Stimulated activated CD8-positive, alpha-beta memory T cell treated with anti-CD3 and anti-CD28 coated beads, Interleukin-12 subunit alpha, Interleukin-12 subunit beta, amount 100 ng/mL, for 4 hours (primary cell): ENCODE measurements around the gene NDUFA5.

Source experiments
- DNase-seq: peaks from one replicate; pipeline ENCODE4 v3.0.0-alpha.2; 2020; ENCODE audit warnings: low read depth

NDUFA5 gene

GRCh38 chr7:123502201-123502600, 55.4 kb downstream of the NDUFA5 start:
- no peak for DNase-seq

GRCh38 chr7:123500878-123501489, 56.6 kb downstream of the NDUFA5 start:
- no peak for DNase-seq

GRCh38 chr7:123499211-123499970, 58.2 kb downstream of the NDUFA5 start:
- DNase-seq: no peak

- no peak for DNase-seq
Observed at GRCh38 chr7:123498601-123499000, 59.0 kb downstream of the NDUFA5 start.

- no peak for DNase-seq
Observed at GRCh38 chr7:123498031-123498430, 59.6 kb downstream of the NDUFA5 start.

GRCh38 chr7:123494193-123494796, 63.3 kb downstream of the NDUFA5 start:
- DNase-seq: no peak

- no peak for DNase-seq
Observed at GRCh38 chr7:123492485-123492884, 65.1 kb downstream of the NDUFA5 start.
